Spleen (tissue), 11 donors: ENCODE data around the gene SUPT6H. TPM values are rescaled to one million over a fixed set of nuclear protein-coding genes. Genes with fewer than 3 reads are reported as not detected.
A peak's percentile ranks its signal among the peaks of the same experiment; 100 is the strongest.

Experiments used
- DNase-seq: peaks from one replicate; pipeline ENCODE4 v3.0.0-alpha.2; 2020
- H3K27ac ChIP-seq, 8 donors: fragments of 200-600 bp; sonication (generic) in 7 of 8; 1 replicate in 4 of 8; 2 replicates in 4 of 8; pipeline versions ENCODE4 v1.5.0 to v1.8.0; 2016 to 2021; ENCODE audit warnings: inconsistent platforms in 4 of 8, mild to moderate bottlenecking in 4 of 8, moderate library complexity in 1 of 8
- H3K27me3 ChIP-seq, 7 donors: fragments of 200-600 bp; sonication (generic) in 6 of 7; replicated peaks in 1 of 7; 1 replicate in 4 of 7; 2 replicates in 3 of 7; pipeline versions ENCODE4 v1.5.0 to v1.8.0; 2016 to 2021; ENCODE audit warnings: inconsistent platforms in 3 of 7, mild to moderate bottlenecking in 1 of 7
- H3K36me3 ChIP-seq, 6 donors: fragments of 200-600 bp; sonication (generic) in 5 of 6; 1 replicate in 4 of 6; 2 replicates in 2 of 6; pipeline versions ENCODE4 v1.5.0 to v1.8.0; 2016 to 2021; ENCODE audit warnings: inconsistent platforms in 2 of 6
- H3K4me1 ChIP-seq, 6 donors: fragments of 200-600 bp; sonication (generic) in 5 of 6; 1 replicate in 3 of 6; 2 replicates in 3 of 6; pipeline versions ENCODE4 v1.5.0 to v1.8.0; 2016 to 2021; ENCODE audit warnings: inconsistent platforms in 3 of 6
- H3K4me3 ChIP-seq, 8 donors: fragments of 200-600 bp; sonication (generic) in 7 of 8; 1 replicate in 4 of 8; 2 replicates in 4 of 8; pipeline versions ENCODE4 v1.5.0 to v1.8.0; 2016 to 2021; ENCODE audit warnings: inconsistent platforms in 4 of 8, mild to moderate bottlenecking in 4 of 8, moderate library complexity in 2 of 8
- H3K9me3 ChIP-seq, 8 donors: fragments of 200-600 bp; sonication (generic) in 7 of 8; 1 replicate in 4 of 8; 2 replicates in 4 of 8; pipeline versions ENCODE4 v1.5.0 to v1.8.0; 2016 to 2021; ENCODE audit warnings: inconsistent platforms in 4 of 8
- CTCF ChIP-seq, 11 experiments: fragments of 200-600 bp in 7 of 11; fragments of 450-650 bp in 4 of 11; sonication (generic) in 4 of 11; IDR thresholded peaks in 8 of 11; conservative IDR thresholded peaks in 3 of 11; 1 replicate in 7 of 11; 2 replicates in 4 of 11; pipeline versions ENCODE4 v1.4.0 to v1.8.0; 2016 to 2021; ENCODE audit warnings: antibody characterized with exemption in 11 of 11, inconsistent platforms in 4 of 11, mild to moderate bottlenecking in 1 of 11
- POLR2A ChIP-seq, 3 donors: fragments of 450-650 bp; IDR thresholded peaks; one replicate each; pipeline ENCODE4 v1.5.1; 2017; ENCODE audit warnings: antibody characterized with exemption in 3 of 3, mild to moderate bottlenecking in 1 of 3
- POLR2AphosphoS5 ChIP-seq, 3 donors: sonication (generic); formaldehyde crosslinking; IDR thresholded peaks; one replicate each; pipeline ENCODE4 v1.5.1; 2017; ENCODE audit warnings: antibody characterized with exemption in 3 of 3
- WGBS, 5 donors: extraction: QIAGEN DNeasy Blood & Tissue Kit in 3 of 5; methylation state at CpG; one replicate each; pipeline versions ENCODE4 v1.1.5 to v1.1.7; 2013 to 2018; 5-methylcytosine and 5-hydroxymethylcytosine counted together
- intact Hi-C: fragments of 100-400 bp; cut with DNase I; formaldehyde crosslinking; loops from one replicate; pipeline ENCODE4 v1.15.0; 2023; ENCODE audit warnings: low total_unique reads
- polyA plus RNA-seq, 3 donors: library from polyadenylated mRNA; stranded (reverse); fragments of 200-250 nt; gene quantifications; one replicate each; pipeline ENCODE4 v1.2.1, GENCODE V29; 2013
- total RNA-seq, 7 donors: library from RNA; depleted of rRNA in 3 of 7; stranded (reverse); fragments of >200 nt in 3 of 7; fragmentation: NEBNext Ultra II Directional in 4 of 7; extraction: Animal tissue kit (Norgen Biotek cat#: 25700) in 4 of 7; gene quantifications; one replicate each; pipeline versions ENCODE4 v1.1.0 to v1.2.1, GENCODE V29; 2016 to 2021
- donor health status: healthy with polysubstance abuse.
- donor health status: DM: no; HTN: no; CAD: no; lungs with moderate emphysema.
- donor health status: DM: no; HTN: no; CAD: no.
- donor health status: Bipolar disorder and iron deficiency.
- donor health status: healthy.
- donor health status: DM: no; HTN: no; CAD: no.
- donor health status: DM: yes; HTN: yes; CAD: no.

Gene SUPT6H
- total and polyA plus RNA-seq, 10 donors: 11.6 to 91.2 (median 71.9) TPM

- no peaks in the 10 kb centered on the region for H3K27me3 ChIP-seq
- no peak for TF ChIP-seq POLR2A (IDR thresholded peaks at IDR 0.05)
- TF ChIP-seq CTCF (IDR thresholded peaks at IDR 0.05 in 8 of 11, conservative IDR thresholded peaks at IDR 0.05 in 3 of 11): peak; percentile 35 to 76 (median 52)
- TF ChIP-seq POLR2AphosphoS5 (IDR thresholded peaks at IDR 0.05): peak in 1 of 3 donors; percentile 25
- intact Hi-C loops: no loop called here
- WGBS, 5 donors: 0 to 1% (median 1%) methylated on average over 17 to 18 of the region's 18 CpGs
- H3K4me1 ChIP-seq: peaks cover 31 to 72% (median 52%) of the 10 kb centered on the region in 6 donors
- peak overlapping the region; percentile 93 to 99 (median 96) for H3K27ac ChIP-seq
- H3K36me3 ChIP-seq: peaks cover 2 to 62% (median 55%) of the 10 kb centered on the region in 6 donors
- no peaks in the 10 kb centered on the region for H3K9me3 ChIP-seq
- DNase-seq: peak; percentile 84
- H3K4me3 ChIP-seq: peak overlapping the region; percentile 68 to 97 (median 90)
Measured at GRCh38 chr17:28643983-28644786, 17.8 kb upstream of the SUPT6H start.

DNA sequence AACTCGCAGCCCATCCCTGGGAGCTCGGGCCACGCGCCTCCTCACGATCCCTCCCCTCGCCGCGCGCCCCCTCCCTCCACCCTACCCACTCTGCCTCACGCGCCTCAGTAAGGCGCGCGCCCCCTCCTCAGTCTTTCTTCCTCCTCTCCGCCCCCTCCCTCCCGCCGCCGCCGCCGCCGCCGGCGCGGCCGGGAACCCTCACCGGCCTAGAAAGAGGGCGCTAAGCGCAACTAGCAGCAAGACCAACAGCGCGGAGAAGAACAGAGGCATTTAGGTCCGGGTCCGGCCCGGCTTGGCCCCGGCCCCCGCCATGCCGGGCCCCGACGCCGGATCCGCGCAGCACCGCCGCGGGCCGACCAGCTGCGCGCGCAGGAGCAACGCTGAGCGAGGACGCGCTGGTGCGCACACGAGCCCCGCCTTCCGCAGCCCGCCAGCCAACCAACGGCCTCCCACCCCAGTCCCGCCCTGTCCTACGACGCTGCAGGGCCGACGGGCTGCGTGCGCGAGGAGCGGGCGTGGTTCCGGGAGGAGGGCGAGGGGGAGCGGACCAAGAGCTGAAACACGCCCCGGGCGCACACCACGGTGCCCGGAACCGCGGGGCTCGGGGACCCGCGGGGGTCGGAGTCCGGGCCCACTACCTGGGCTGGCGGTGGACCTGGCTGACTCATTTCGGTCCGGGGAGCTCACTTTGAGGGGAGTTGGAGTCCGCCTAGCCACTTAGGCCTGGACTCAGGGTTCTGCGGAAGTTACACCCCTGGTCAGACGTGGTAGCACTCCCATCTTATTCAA is 17.0 kb upstream of the SUPT6H start, which contains the start of gene BLTP2:
Gene BLTP2 (minus strand): TSS at position 372 of the 789 bp plus-strand sequence. CDS start 102 bp downstream, at position 270.
- Histone ChIP-seq H3K4me1 (peaks cover 31 to 72% (median 52%) of the 10 kb centered on the region in 6 donors), H3K36me3 (peaks cover 2 to 62% (median 48%) of the 10 kb centered on the region in 6 donors), H3K4me3 (peak within 1 kb of the TSS; percentile 68 to 97 (median 90)), H3K27me3 (no peaks in the 10 kb centered on the region), H3K27ac (peak within 1 kb of the TSS; percentile 93 to 99 (median 96)), H3K9me3 (no peaks in the 10 kb centered on the region)
- intact Hi-C loops: no loop called here
- WGBS, 5 donors: 0 to 1% (median 0%) methylated on average over 50 to 89 of the region's 89 CpGs
- DNase-seq: peak; percentile 100
- peak; percentile 53 to 72 (median 66) for TF ChIP-seq POLR2A (IDR thresholded peaks at IDR 0.05)
- peak in 7 of 11 experiments; percentile 6 to 31 (median 16) for TF ChIP-seq CTCF (IDR thresholded peaks at IDR 0.05 in 8 of 11, conservative IDR thresholded peaks at IDR 0.05 in 3 of 11)
- peak; percentile 96 to 97 (median 97) for TF ChIP-seq POLR2AphosphoS5 (IDR thresholded peaks at IDR 0.05)

- intact Hi-C loops: no loop called here
- peaks cover 2 to 62% (median 44%) of the 10 kb centered on the region in 6 donors for H3K36me3 ChIP-seq
- no peaks in the 10 kb centered on the region for H3K9me3 ChIP-seq
- H3K4me3 ChIP-seq: peak overlapping the region; percentile 68 to 97 (median 90)
- peak overlapping the region; percentile 93 to 99 (median 96) for H3K27ac ChIP-seq
- H3K4me1 ChIP-seq: peaks cover 31 to 70% (median 52%) of the 10 kb centered on the region in 6 donors
- TF ChIP-seq POLR2AphosphoS5 (IDR thresholded peaks at IDR 0.05): no peak
- TF ChIP-seq CTCF (IDR thresholded peaks at IDR 0.05 in 8 of 11, conservative IDR thresholded peaks at IDR 0.05 in 3 of 11): peak in 1 of 11 experiments; percentile 4
- H3K27me3 ChIP-seq: no peaks in the 10 kb centered on the region
- 19 to 33% (median 25%) methylated on average over 8 of the region's 8 CpGs for WGBS, 5 donors
- DNase-seq: no peak
Measured at GRCh38 chr17:28645576-28645939, 16.4 kb upstream of the SUPT6H start.
